KMS-11 (cell line): Measurements from ENCODE around the gene LPGAT1.

ENCODE experiments used
- H2AFZ ChIP-seq: fragments of 200-600 bp; sonication (generic); 2 replicates; pipeline ENCODE4 v1.6.1; 2016; ENCODE audit warnings: antibody characterized with exemption, mixed run types, low read depth
- H3K27ac ChIP-seq: fragments of 200-600 bp; sonication (generic); 2 replicates; pipeline ENCODE4 v1.6.1; 2016; ENCODE audit warnings: mild to moderate bottlenecking, mixed run types
- H3K27me3 ChIP-seq: fragments of 200-600 bp; sonication (generic); 2 replicates; pipeline ENCODE4 v1.6.1; 2017; ENCODE audit warnings: mild to moderate bottlenecking, low read depth, mixed run types, moderate library complexity; ENCODE audit not compliant: insufficient read depth
- H3K36me3 ChIP-seq: fragments of 200-600 bp; sonication (generic); 2 replicates; pipeline ENCODE4 v1.6.1; 2017; ENCODE audit warnings: mild to moderate bottlenecking, mixed run types; ENCODE audit not compliant: insufficient read depth
- H3K4me1 ChIP-seq: fragments of 200-600 bp; sonication (generic); 2 replicates; pipeline ENCODE4 v1.6.1; 2016; ENCODE audit warnings: mild to moderate bottlenecking, low read depth, mixed run types; ENCODE audit not compliant: poor library complexity, severe bottlenecking
- H3K4me2 ChIP-seq: fragments of 200-600 bp; sonication (generic); 2 replicates; pipeline ENCODE4 v1.7.0; 2016; ENCODE audit warnings: mild to moderate bottlenecking, mixed run types
- H3K4me3 ChIP-seq: fragments of 200-600 bp; sonication (generic); IDR thresholded peaks from 2 replicates; pipeline ENCODE4 v1.6.1; 2017; ENCODE audit warnings: low read depth, low read length, mixed read lengths; ENCODE audit not compliant: insufficient read depth
- H3K79me2 ChIP-seq: fragments of 200-600 bp; sonication (generic); 2 replicates; pipeline ENCODE4 v1.6.1; 2016; ENCODE audit warnings: low read depth, mixed run types; ENCODE audit not compliant: insufficient read depth
- H3K9ac ChIP-seq: fragments of 200-600 bp; sonication (generic); 2 replicates; pipeline ENCODE4 v1.6.1; 2016; ENCODE audit warnings: mild to moderate bottlenecking, mixed run types
- H4K20me1 ChIP-seq: fragments of 200-600 bp; sonication (generic); 2 replicates; pipeline ENCODE4 v1.6.1; 2016; ENCODE audit warnings: mild to moderate bottlenecking, mixed run types; ENCODE audit not compliant: insufficient read depth
- TF ChIP-seq, protein P1 (sequence below): fragments of 200-600 bp; sonication (generic); conservative IDR thresholded peaks from 2 replicates; pipeline ENCODE4 v1.6.1; 2017; ENCODE audit warnings: low read depth, mild to moderate bottlenecking, antibody characterized with exemption, low read length, moderate library complexity, mixed read lengths

The LPGAT1 gene

GRCh38 chr1:211813590-211813989, 17.0 kb downstream of the LPGAT1 start:
- TF ChIP-seq, protein P1, sequence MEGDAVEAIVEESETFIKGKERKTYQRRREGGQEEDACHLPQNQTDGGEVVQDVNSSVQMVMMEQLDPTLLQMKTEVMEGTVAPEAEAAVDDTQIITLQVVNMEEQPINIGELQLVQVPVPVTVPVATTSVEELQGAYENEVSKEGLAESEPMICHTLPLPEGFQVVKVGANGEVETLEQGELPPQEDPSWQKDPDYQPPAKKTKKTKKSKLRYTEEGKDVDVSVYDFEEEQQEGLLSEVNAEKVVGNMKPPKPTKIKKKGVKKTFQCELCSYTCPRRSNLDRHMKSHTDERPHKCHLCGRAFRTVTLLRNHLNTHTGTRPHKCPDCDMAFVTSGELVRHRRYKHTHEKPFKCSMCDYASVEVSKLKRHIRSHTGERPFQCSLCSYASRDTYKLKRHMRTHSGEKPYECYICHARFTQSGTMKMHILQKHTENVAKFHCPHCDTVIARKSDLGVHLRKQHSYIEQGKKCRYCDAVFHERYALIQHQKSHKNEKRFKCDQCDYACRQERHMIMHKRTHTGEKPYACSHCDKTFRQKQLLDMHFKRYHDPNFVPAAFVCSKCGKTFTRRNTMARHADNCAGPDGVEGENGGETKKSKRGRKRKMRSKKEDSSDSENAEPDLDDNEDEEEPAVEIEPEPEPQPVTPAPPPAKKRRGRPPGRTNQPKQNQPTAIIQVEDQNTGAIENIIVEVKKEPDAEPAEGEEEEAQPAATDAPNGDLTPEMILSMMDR: no peak
- Histone ChIP-seq H3K4me3 (no peak overlapping the region), H3K27me3 (no peaks in the 10 kb centered on the region)

DNA sequence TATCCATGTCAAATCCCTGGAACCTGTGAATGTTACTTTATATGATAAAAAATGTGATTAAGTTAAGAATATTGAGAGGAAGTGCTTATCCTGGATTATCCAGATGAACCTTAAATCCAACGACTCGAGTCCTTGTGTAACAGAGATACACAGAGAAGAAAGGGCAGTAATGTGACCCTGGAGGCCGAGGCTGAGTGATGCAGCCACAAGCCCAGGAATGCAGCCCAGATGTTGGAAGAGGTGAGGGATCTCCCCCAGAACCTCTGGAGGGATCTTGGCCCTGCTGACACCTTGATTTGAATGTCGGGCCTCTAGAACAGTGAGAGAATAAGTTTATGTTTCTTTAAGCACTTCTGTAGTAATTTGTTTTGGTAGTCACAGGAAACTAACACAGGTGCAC, 18.0 kb downstream of the LPGAT1 start:
- no peaks in the 10 kb centered on the region for H3K79me2 ChIP-seq
- no peak overlapping the region for H2AFZ ChIP-seq
- no peaks in the 10 kb centered on the region for H4K20me1 ChIP-seq
- H3K36me3 ChIP-seq: no peaks in the 10 kb centered on the region
- H3K9ac ChIP-seq: no peak overlapping the region
- H3K4me1 ChIP-seq: no peaks in the 10 kb centered on the region
- H3K4me2 ChIP-seq: no peak overlapping the region
- no peak overlapping the region for H3K27ac ChIP-seq
- no peaks in the 10 kb centered on the region for H3K27me3 ChIP-seq
- H3K4me3 ChIP-seq: no peak overlapping the region
- TF ChIP-seq, protein P1: no peak

More at GRCh38 chr1:211813590-211813989, 17.0 kb downstream of the LPGAT1 start:
- Histone ChIP-seq H4K20me1 (no peaks in the 10 kb centered on the region), H3K36me3 (no peaks in the 10 kb centered on the region), H2AFZ (no peak overlapping the region), H3K9ac (no peak overlapping the region), H3K79me2 (no peaks in the 10 kb centered on the region), H3K4me1 (no peaks in the 10 kb centered on the region), H3K27ac (no peak overlapping the region), H3K4me2 (no peak overlapping the region)

GRCh38 chr1:211811848-211812247, 18.7 kb downstream of the LPGAT1 start:
- H3K9ac ChIP-seq: no peak overlapping the region
- no peak overlapping the region for H2AFZ ChIP-seq
- no peaks in the 10 kb centered on the region for H3K27me3 ChIP-seq
- no peaks in the 10 kb centered on the region for H3K79me2 ChIP-seq
- H3K4me1 ChIP-seq: no peaks in the 10 kb centered on the region
- no peak overlapping the region for H3K4me3 ChIP-seq
- no peak overlapping the region for H3K27ac ChIP-seq
- no peaks in the 10 kb centered on the region for H4K20me1 ChIP-seq
- no peaks in the 10 kb centered on the region for H3K36me3 ChIP-seq
- TF ChIP-seq, protein P1: no peak
- H3K4me2 ChIP-seq: no peak overlapping the region

DNA sequence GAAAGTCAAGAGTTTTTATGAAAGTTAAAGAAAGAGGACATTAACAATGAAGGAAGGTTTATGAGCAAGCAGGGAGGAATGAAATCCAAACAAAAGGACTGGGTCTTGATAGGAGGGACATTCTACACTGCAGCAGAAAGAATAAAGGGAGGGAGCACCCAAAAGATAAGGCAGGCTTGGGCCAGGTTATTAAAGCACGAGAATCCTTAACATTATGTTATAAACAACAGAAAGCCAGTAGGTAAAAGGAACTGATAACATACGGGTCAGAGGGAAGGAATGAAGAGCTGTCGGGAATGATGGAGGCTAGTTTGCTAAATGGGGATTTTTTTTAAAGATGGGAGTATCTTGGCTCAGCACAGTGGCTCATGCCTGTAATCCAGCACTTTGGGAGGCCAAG, 19.4 kb downstream of the LPGAT1 start:
- H3K27me3 ChIP-seq: no peaks in the 10 kb centered on the region
- H3K4me3 ChIP-seq: no peak overlapping the region
- H3K27ac ChIP-seq: no peak overlapping the region
- H4K20me1 ChIP-seq: no peaks in the 10 kb centered on the region
- no peaks in the 10 kb centered on the region for H3K4me1 ChIP-seq
- no peaks in the 10 kb centered on the region for H3K36me3 ChIP-seq
- H3K79me2 ChIP-seq: no peaks in the 10 kb centered on the region
- no peak overlapping the region for H2AFZ ChIP-seq
- TF ChIP-seq, protein P1: no peak
- H3K4me2 ChIP-seq: no peak overlapping the region
- H3K9ac ChIP-seq: no peak overlapping the region
